GM23338 (cell line): ENCODE results near the gene INCA1. TPM values are rescaled to one million over a fixed set of nuclear protein-coding genes. Genes with fewer than 3 reads are reported as not detected.

Experiments used
- ATAC-seq: fragments of 200-7000 bp; cut with Tn5 transposase; 3 replicates; pipeline ENCODE4 v1.9.1; 2020
- DNase-seq: peaks from one replicate; pipeline ENCODE4 v3.0.0-alpha.2; 2015; ENCODE audit warnings: low spot score
- H2AFZ ChIP-seq: fragments of 200-600 bp; sonication (generic); 2 replicates; pipeline ENCODE4 v1.8.0; 2016; ENCODE audit warnings: antibody characterized with exemption, mild to moderate bottlenecking, moderate library complexity
- H3F3A ChIP-seq: fragments of 200-600 bp; sonication (generic); replicated peaks from 2 replicates; pipeline ENCODE4 v1.8.0; 2017; ENCODE audit warnings: antibody characterized with exemption, mixed run types, low read depth
- H3K27ac ChIP-seq: fragments of 200-600 bp; sonication (generic); 2 replicates; pipeline ENCODE4 v1.6.1; 2016; ENCODE audit warnings: low read depth
- H3K27me3 ChIP-seq: fragments of 200-600 bp; sonication (generic); 2 replicates; pipeline ENCODE4 v1.8.0; 2016; ENCODE audit warnings: mild to moderate bottlenecking, mixed run types, moderate library complexity; ENCODE audit not compliant: insufficient read depth
- H3K36me3 ChIP-seq: fragments of 200-600 bp; sonication (generic); 2 replicates; pipeline ENCODE4 v1.8.0; 2016; ENCODE audit warnings: mild to moderate bottlenecking; ENCODE audit not compliant: insufficient read depth
- H3K4me1 ChIP-seq: fragments of 200-600 bp; sonication (generic); 2 replicates; pipeline ENCODE4 v1.8.0; 2016; ENCODE audit warnings: mild to moderate bottlenecking, moderate library complexity; ENCODE audit not compliant: insufficient read depth
- H3K4me2 ChIP-seq: fragments of 200-600 bp; sonication (generic); 2 replicates; pipeline ENCODE4 v1.7.1; 2017; ENCODE audit warnings: mixed run types
- H3K4me3 ChIP-seq: fragments of 200-600 bp; sonication (generic); 2 replicates; pipeline ENCODE4 v1.6.1; 2016; ENCODE audit warnings: mixed run types
- H3K79me2 ChIP-seq: fragments of 200-600 bp; sonication (generic); replicated peaks from 2 replicates; pipeline ENCODE4 v1.8.0; 2017; ENCODE audit warnings: mild to moderate bottlenecking; ENCODE audit not compliant: insufficient read depth
- H3K9me2 ChIP-seq: fragments of 200-600 bp; sonication (generic); 2 replicates; pipeline ENCODE4 v1.8.0; 2017; ENCODE audit not compliant: insufficient read depth
- H4K20me1 ChIP-seq: fragments of 200-600 bp; sonication (generic); replicated peaks from 2 replicates; pipeline ENCODE4 v1.8.0; 2017; ENCODE audit warnings: mild to moderate bottlenecking; ENCODE audit not compliant: insufficient read depth
- H3K27ac Mint-ChIP-seq: 2 replicates; pipeline ENCODE4 v1.8.0; 2020; ENCODE audit warnings: inconsistent platforms, mild to moderate bottlenecking, moderate library complexity, mixed read lengths
- H3K27me3 Mint-ChIP-seq: 3 replicates; pipeline ENCODE4 v1.8.0; 2022; ENCODE audit warnings: low read depth, mild to moderate bottlenecking, moderate library complexity, mixed read lengths, inconsistent platforms; ENCODE audit not compliant: insufficient read depth, poor library complexity
- H3K36me3 Mint-ChIP-seq: 3 replicates; pipeline ENCODE4 v1.8.0; 2021; ENCODE audit warnings: low read depth, mild to moderate bottlenecking, inconsistent platforms, moderate library complexity, mixed read lengths
- H3K4me1 Mint-ChIP-seq: 3 replicates; pipeline ENCODE4 v1.8.0; 2020; ENCODE audit warnings: mild to moderate bottlenecking, inconsistent platforms, mixed read lengths
- H3K4me3 Mint-ChIP-seq: 3 replicates; pipeline ENCODE4 v1.8.0; 2021; ENCODE audit warnings: moderate library complexity, mild to moderate bottlenecking, inconsistent platforms, mixed read lengths
- H3K9me3 Mint-ChIP-seq: 3 replicates; pipeline ENCODE4 v1.8.0; 2020; ENCODE audit warnings: moderate library complexity, mild to moderate bottlenecking, inconsistent platforms, mixed read lengths
- CREB1 ChIP-seq: fragments of 250-450 bp; sonication (Bioruptor Pico); IDR thresholded peaks from 2 replicates; pipeline ENCODE4 v1.5.0; 2020; ENCODE audit warnings: low read depth, mild to moderate bottlenecking, moderate library complexity
- EZH2 ChIP-seq: fragments of 200-600 bp; sonication (generic); IDR thresholded peaks from one replicate; pipeline ENCODE4 v1.8.0; 2017; ENCODE audit warnings: antibody characterized with exemption, mild to moderate bottlenecking, low read depth; ENCODE audit not compliant: unreplicated experiment
- EZH2phosphoT487 ChIP-seq: fragments of 200-600 bp; sonication (generic); IDR thresholded peaks from one replicate; pipeline ENCODE4 v1.8.1; 2018; ENCODE audit warnings: antibody characterized with exemption; ENCODE audit not compliant: unreplicated experiment
- JUNB ChIP-seq: IDR thresholded peaks from one replicate; pipeline ENCODE4 v1.6.1; 2016; ENCODE audit warnings: antibody characterized with exemption; ENCODE audit not compliant: unreplicated experiment
- POLR2AphosphoS5 ChIP-seq: IDR thresholded peaks from 2 replicates; pipeline ENCODE4 v1.6.1; 2016; ENCODE audit warnings: antibody characterized with exemption, low read depth
- REST ChIP-seq: IDR thresholded peaks from one replicate; pipeline ENCODE4 v1.6.1; 2018; ENCODE audit warnings: antibody characterized with exemption; ENCODE audit not compliant: unreplicated experiment
- polyA plus RNA-seq: library from polyadenylated mRNA; unstranded; fragments of >200 nt; fragmentation: Nextera tagmentation; extraction: Ambion mirVana; gene quantifications from 2 replicates; pipeline ENCODE4 v1.2.1, GENCODE V29; 2016
- total RNA-seq: library from RNA; depleted of rRNA; stranded (reverse); fragments of >200 nt; shearing (Covaris generic); gene quantifications from 2 replicates; pipeline ENCODE4 v1.2.3, GENCODE V29; 2014
- TF ChIP-seq, protein P1 (sequence below), 2 experiments: fragments of 200-600 bp in 1 of 2; sonication (generic) in 1 of 2; conservative IDR thresholded peaks; 2 replicates each; pipeline versions ENCODE4 v1.5.1 to v1.6.1; 2016 to 2017; ENCODE audit warnings: antibody characterized with exemption in 2 of 2, low read depth in 2 of 2, mild to moderate bottlenecking in 2 of 2, moderate library complexity in 1 of 2

The INCA1 gene
- total and polyA plus RNA-seq, 2 experiments from 2014 or later, result 1.3 TPM; not detected in 1

DNA sequence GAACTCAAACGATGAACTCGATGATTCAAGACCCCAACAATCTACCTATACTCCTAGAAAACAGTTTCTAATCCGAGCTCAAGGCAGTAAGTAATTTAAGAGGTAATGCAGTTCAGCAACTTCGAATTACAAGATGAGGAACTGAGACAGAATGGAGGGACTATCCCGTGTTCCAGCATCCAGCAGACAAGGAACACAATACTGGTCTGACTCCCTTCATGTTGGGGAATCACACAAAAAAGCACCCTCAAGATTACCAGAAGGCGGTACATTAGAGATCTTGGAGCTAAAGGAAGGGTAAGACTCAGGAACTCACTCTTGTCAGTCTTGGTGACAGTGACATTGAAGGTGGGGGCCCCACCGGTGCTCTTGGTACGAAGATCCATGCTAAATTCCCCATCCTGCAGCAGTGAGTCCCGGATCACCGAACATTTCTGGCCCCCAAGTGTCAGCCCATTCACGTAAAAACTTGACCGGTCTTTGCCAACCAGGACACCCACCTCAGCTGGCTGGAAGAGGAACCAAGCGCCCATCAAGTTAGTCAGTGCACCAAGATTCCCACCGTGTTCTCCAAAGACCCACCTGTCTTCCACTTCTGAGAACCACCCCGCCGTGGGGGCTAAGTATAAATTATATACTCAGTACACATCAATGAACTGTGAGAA lies 50.9 kb downstream of the INCA1 start:
- H3K27ac Mint-ChIP-seq, result peak overlapping the region; percentile 80
- peaks cover 62% of the 10 kb centered on the region for H3K36me3 Mint-ChIP-seq
- peaks cover 28% of the 10 kb centered on the region for H4K20me1 ChIP-seq
- peak overlapping the region; percentile 96 for H3K4me3 ChIP-seq
- peaks cover 34% of the 10 kb centered on the region for H3K27me3 Mint-ChIP-seq
- DNase-seq (no peak), ATAC-seq (no peak)
- H3K4me3 Mint-ChIP-seq, result peak overlapping the region; percentile 92
- H3K9me3 Mint-ChIP-seq, result no peaks in the 10 kb centered on the region; the same call in 2 of the 3 replicates
- H3K27me3 ChIP-seq, result no peaks in the 10 kb centered on the region
- H3K36me3 ChIP-seq, result peaks cover 21% of the 10 kb centered on the region
- H3K27ac ChIP-seq, result peak overlapping the region; percentile 100
- H3K4me1 Mint-ChIP-seq, result peaks cover 42% of the 10 kb centered on the region
- peaks cover 49% of the 10 kb centered on the region for H3K79me2 ChIP-seq
- no peak overlapping the region for H2AFZ ChIP-seq
- H3F3A ChIP-seq, result peaks cover 50% of the 10 kb centered on the region
- peak overlapping the region; percentile 96 for H3K4me2 ChIP-seq
- peaks cover 39% of the 10 kb centered on the region for H3K4me1 ChIP-seq
- TF ChIP-seq CREB1 (CRISPR knock-in tag) (no peak), POLR2AphosphoS5 (peak; percentile 7; the same call in 1 of the 2 replicates)
- H3K9me2 ChIP-seq, result no peaks in the 10 kb centered on the region

DNA sequence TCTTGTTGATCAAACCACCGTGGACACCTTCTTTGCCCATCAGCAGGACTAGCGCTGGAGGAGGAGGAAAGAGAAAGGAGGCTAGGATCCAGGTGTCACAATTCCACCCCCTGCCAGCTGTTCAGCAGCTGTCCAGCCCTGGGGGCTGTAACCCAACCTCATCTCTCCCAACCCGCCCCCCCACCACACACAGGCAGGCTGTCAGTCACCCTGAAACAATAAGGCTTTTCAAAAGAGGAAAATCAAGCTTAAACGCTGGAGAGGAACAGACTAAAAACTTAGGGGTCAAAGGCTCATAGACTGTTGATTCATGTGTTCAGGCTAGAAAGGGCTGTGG lies 51.4 kb downstream of the INCA1 start:
- Histone ChIP-seq H3F3A (peaks cover 55% of the 10 kb centered on the region), H3K4me3 (peak overlapping the region; percentile 96), H3K36me3 (peaks cover 21% of the 10 kb centered on the region), H4K20me1 (peaks cover 33% of the 10 kb centered on the region), H2AFZ (no peak overlapping the region), H3K4me2 (peak overlapping the region; percentile 96), H3K9me2 (no peaks in the 10 kb centered on the region), H3K79me2 (peaks cover 55% of the 10 kb centered on the region), H3K27ac (peak overlapping the region; percentile 100), H3K4me1 (peaks cover 39% of the 10 kb centered on the region), H3K27me3 (no peaks in the 10 kb centered on the region)
- Mint-ChIP-seq H3K27me3 (peaks cover 31% of the 10 kb centered on the region), H3K27ac (peak overlapping the region; percentile 92), H3K36me3 (peaks cover 67% of the 10 kb centered on the region), H3K9me3 (no peaks in the 10 kb centered on the region; the same call in 2 of the 3 replicates), H3K4me3 (peak overlapping the region; percentile 92), H3K4me1 (peaks cover 42% of the 10 kb centered on the region)
- DNase-seq (no peak), ATAC-seq (no peak)
- TF ChIP-seq, protein P1, sequence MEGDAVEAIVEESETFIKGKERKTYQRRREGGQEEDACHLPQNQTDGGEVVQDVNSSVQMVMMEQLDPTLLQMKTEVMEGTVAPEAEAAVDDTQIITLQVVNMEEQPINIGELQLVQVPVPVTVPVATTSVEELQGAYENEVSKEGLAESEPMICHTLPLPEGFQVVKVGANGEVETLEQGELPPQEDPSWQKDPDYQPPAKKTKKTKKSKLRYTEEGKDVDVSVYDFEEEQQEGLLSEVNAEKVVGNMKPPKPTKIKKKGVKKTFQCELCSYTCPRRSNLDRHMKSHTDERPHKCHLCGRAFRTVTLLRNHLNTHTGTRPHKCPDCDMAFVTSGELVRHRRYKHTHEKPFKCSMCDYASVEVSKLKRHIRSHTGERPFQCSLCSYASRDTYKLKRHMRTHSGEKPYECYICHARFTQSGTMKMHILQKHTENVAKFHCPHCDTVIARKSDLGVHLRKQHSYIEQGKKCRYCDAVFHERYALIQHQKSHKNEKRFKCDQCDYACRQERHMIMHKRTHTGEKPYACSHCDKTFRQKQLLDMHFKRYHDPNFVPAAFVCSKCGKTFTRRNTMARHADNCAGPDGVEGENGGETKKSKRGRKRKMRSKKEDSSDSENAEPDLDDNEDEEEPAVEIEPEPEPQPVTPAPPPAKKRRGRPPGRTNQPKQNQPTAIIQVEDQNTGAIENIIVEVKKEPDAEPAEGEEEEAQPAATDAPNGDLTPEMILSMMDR (conservative IDR thresholded peaks at IDR 0.05; ENCODE audit: low read depth in 2 of 2), result no peak
- no peak for TF ChIP-seq JUNB
- no peak for TF ChIP-seq EZH2phosphoT487
- TF ChIP-seq POLR2AphosphoS5, result peak; percentile 27; the same call in 1 of the 2 replicates
- no peak for TF ChIP-seq EZH2

DNA sequence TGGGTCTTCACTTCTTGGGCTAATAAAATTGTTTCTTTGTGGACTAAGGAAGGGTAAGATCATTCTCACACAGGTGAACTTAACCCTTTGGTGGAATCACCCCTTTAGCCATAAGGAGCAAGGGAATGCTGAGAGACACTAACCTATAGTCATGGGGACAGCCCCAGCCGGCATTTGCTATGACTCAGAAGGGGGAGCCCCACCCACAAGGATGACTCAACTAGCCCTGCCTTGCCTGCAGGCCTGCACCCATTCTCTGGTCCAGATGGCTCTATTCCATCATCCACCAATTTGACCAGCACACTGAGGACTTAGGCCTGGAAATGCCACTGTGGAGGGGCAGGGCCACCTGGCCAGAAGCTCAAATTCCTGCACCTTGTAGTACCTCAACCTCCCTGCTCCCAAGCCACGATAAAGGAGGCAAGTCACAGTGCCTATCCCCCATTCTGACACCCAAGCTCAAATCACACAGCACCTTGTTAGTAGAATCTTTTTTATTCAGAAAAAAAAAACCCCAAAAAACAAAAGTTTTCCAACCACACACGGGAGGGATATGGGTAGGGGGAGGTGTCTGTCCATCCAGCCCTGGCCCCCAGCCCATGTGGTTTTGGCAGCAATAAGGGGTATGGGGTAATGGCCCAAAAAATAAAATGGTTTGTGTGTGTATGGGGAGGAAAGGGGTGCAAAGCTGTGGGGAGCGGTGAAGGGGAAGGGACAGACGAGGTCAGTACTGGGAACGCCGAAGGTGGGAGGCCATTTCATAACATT lies 52.0 kb downstream of the INCA1 start:
- H3K4me3 ChIP-seq, result peak overlapping the region; percentile 96
- no peaks in the 10 kb centered on the region for H3K27me3 ChIP-seq
- no peak overlapping the region for H2AFZ ChIP-seq
- no peak for ATAC-seq
- Mint-ChIP-seq H3K4me3 (peak overlapping the region; percentile 92), H3K9me3 (no peaks in the 10 kb centered on the region; the same call in 2 of the 3 replicates), H3K27me3 (peaks cover 30% of the 10 kb centered on the region), H3K4me1 (peaks cover 38% of the 10 kb centered on the region), H3K36me3 (peaks cover 70% of the 10 kb centered on the region), H3K27ac (peak overlapping the region; percentile 92)
- peak overlapping the region; percentile 100 for H3K27ac ChIP-seq
- TF ChIP-seq REST (no peak), POLR2AphosphoS5 (peak; percentile 53)
- peaks cover 58% of the 10 kb centered on the region for H3F3A ChIP-seq
- H3K9me2 ChIP-seq, result no peaks in the 10 kb centered on the region
- peaks cover 34% of the 10 kb centered on the region for H3K4me1 ChIP-seq
- DNase-seq, result peak; percentile 53
- peaks cover 58% of the 10 kb centered on the region for H3K79me2 ChIP-seq
- peak overlapping the region; percentile 96 for H3K4me2 ChIP-seq
- peaks cover 21% of the 10 kb centered on the region for H3K36me3 ChIP-seq
- peaks cover 34% of the 10 kb centered on the region for H4K20me1 ChIP-seq
